ENCODE results near the gene CCDC158. TPM values are rescaled to one million over a fixed set of nuclear protein-coding genes. Genes with fewer than 3 reads are reported as not detected.
"Not testable (repeated sequence)": the region's sequence is repeated elsewhere in the genome, so short reads cannot be mapped to it uniquely, and the experiment has no call there.

Gene CCDC158
- polyA plus RNA-seq, 3 donors, result not detected

- intact Hi-C loops (cut with micrococcal nuclease), result no loop called here
- Histone ChIP-seq H3K4me2 (replicated peaks; ENCODE audit: extremely low read depth, low read length, poor library complexity, severe bottlenecking) (no peak overlapping the region), H3K27ac (ENCODE audit: low read depth in 1 of 2, low read length in 2 of 2) (no peak overlapping the region), H3K27me3 (ENCODE audit: control insufficient read depth in 2 of 2, insufficient read depth in 2 of 2, low read length in 2 of 2) (no peaks in the 10 kb centered on the region), H3K9ac (ENCODE audit: insufficient read depth, low read length, poor library complexity, severe bottlenecking) (no peak overlapping the region), H2AFZ (ENCODE audit: insufficient read depth, low read depth, low read length, poor library complexity, severe bottlenecking) (no peak overlapping the region), H4K20me1 (ENCODE audit: insufficient read depth, low read length) (no peaks in the 10 kb centered on the region), H3K36me3 (replicated peaks in 1 of 2; ENCODE audit: control insufficient read depth in 1 of 2, insufficient read depth in 2 of 2, low read length in 2 of 2) (no peaks in the 10 kb centered on the region), H3K79me2 (ENCODE audit: insufficient read depth, low read length) (no peaks in the 10 kb centered on the region), H3K9me3 (replicated peaks in 1 of 2; ENCODE audit: control insufficient read depth in 1 of 2, insufficient read depth in 1 of 2, low read length in 2 of 2) (peaks cover 0 to under 1% of the 10 kb centered on the region in 2 donors), H3K4me1 (ENCODE audit: control insufficient read depth in 1 of 2, insufficient read depth in 2 of 2, low read length in 2 of 2) (no peaks in the 10 kb centered on the region), H3K4me3 (replicated peaks in 1 of 3; ENCODE audit: low read depth in 2 of 3, low read length in 3 of 3) (no peak overlapping the region)
- TF ChIP-seq, protein P1, sequence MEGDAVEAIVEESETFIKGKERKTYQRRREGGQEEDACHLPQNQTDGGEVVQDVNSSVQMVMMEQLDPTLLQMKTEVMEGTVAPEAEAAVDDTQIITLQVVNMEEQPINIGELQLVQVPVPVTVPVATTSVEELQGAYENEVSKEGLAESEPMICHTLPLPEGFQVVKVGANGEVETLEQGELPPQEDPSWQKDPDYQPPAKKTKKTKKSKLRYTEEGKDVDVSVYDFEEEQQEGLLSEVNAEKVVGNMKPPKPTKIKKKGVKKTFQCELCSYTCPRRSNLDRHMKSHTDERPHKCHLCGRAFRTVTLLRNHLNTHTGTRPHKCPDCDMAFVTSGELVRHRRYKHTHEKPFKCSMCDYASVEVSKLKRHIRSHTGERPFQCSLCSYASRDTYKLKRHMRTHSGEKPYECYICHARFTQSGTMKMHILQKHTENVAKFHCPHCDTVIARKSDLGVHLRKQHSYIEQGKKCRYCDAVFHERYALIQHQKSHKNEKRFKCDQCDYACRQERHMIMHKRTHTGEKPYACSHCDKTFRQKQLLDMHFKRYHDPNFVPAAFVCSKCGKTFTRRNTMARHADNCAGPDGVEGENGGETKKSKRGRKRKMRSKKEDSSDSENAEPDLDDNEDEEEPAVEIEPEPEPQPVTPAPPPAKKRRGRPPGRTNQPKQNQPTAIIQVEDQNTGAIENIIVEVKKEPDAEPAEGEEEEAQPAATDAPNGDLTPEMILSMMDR (IDR thresholded peaks at IDR 0.05), result no peak
- no peaks in the 10 kb centered on the region for H3K27me3 Mint-ChIP-seq (ENCODE audit: low read depth in 3 of 3)
- H3K4me1 Mint-ChIP-seq, result no peaks in the 10 kb centered on the region
- DNase-seq, result no peak
- H3K4me3 Mint-ChIP-seq, result no peak overlapping the region
- no peaks in the 10 kb centered on the region for H3K36me3 Mint-ChIP-seq
- H3K9me3 Mint-ChIP-seq, result peaks cover 5 to 12% (median 6%) of the 10 kb centered on the region in 7 donors
- no CpG with 5 or more reads among the region's 2 CpGs for WGBS (ENCODE audit: insufficient coverage)
- no peak overlapping the region for H3K27ac Mint-ChIP-seq
Measured at GRCh38 chr4:76458297-76458696, 37.4 kb upstream of the CCDC158 start.

DNA sequence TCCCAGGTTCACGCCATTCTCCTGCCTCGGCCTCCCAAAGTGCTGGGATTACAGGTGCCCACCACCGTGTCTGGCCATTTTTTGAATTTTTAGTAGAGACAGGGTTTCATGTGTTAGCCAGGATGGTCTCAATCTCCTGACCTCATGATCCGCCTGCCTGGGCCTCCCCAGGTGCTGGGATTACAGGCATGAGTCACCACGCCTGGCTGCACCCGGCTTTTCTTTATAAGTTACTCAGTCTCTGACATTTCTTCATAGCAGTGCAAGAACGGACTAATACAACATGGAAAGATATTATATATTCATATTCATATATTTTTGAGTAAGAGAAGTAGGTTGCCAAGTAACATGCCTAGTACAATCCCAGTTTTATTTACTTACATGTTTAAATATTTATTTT lies 36.9 kb upstream of the CCDC158 start:
- no peaks in the 10 kb centered on the region for H3K36me3 Mint-ChIP-seq
- H3K4me3 ChIP-seq (replicated peaks in 1 of 3; ENCODE audit: low read depth in 2 of 3, low read length in 3 of 3), result no peak overlapping the region
- TF ChIP-seq, protein P1 (IDR thresholded peaks at IDR 0.05), result no peak
- no peak for DNase-seq
- no peaks in the 10 kb centered on the region for H3K4me1 Mint-ChIP-seq
- no peaks in the 10 kb centered on the region for H3K27me3 Mint-ChIP-seq (ENCODE audit: low read depth in 3 of 3)
- intact Hi-C loops (cut with micrococcal nuclease), result no loop called here
- H3K4me2 ChIP-seq (replicated peaks; ENCODE audit: extremely low read depth, low read length, poor library complexity, severe bottlenecking), result no peak overlapping the region
- 97% methylated on average over 3 of the region's 7 CpGs for WGBS (ENCODE audit: insufficient coverage)
- no peaks in the 10 kb centered on the region for H3K9me3 ChIP-seq (replicated peaks in 1 of 2; ENCODE audit: control insufficient read depth in 1 of 2, insufficient read depth in 1 of 2, low read length in 2 of 2)
- H3K79me2 ChIP-seq (ENCODE audit: insufficient read depth, low read length), result no peaks in the 10 kb centered on the region
- H2AFZ ChIP-seq (ENCODE audit: insufficient read depth, low read depth, low read length, poor library complexity, severe bottlenecking), result no peak overlapping the region
- no peak overlapping the region for H3K4me3 Mint-ChIP-seq
- H3K27ac Mint-ChIP-seq, result peak overlapping the region in 1 of 7 donors; percentile 41
- no peak overlapping the region for H3K9ac ChIP-seq (ENCODE audit: insufficient read depth, low read length, poor library complexity, severe bottlenecking)
- peaks cover under 1 to 7% (median 3%) of the 10 kb centered on the region in 7 donors for H3K9me3 Mint-ChIP-seq
- H3K27me3 ChIP-seq (ENCODE audit: control insufficient read depth in 2 of 2, insufficient read depth in 2 of 2, low read length in 2 of 2), result no peaks in the 10 kb centered on the region
- H4K20me1 ChIP-seq (ENCODE audit: insufficient read depth, low read length), result no peaks in the 10 kb centered on the region
- no peaks in the 10 kb centered on the region for H3K36me3 ChIP-seq (replicated peaks in 1 of 2; ENCODE audit: control insufficient read depth in 1 of 2, insufficient read depth in 2 of 2, low read length in 2 of 2)
- H3K4me1 ChIP-seq (ENCODE audit: control insufficient read depth in 1 of 2, insufficient read depth in 2 of 2, low read length in 2 of 2), result no peaks in the 10 kb centered on the region
- H3K27ac ChIP-seq (ENCODE audit: low read depth in 1 of 2, low read length in 2 of 2), result no peak overlapping the region

DNA sequence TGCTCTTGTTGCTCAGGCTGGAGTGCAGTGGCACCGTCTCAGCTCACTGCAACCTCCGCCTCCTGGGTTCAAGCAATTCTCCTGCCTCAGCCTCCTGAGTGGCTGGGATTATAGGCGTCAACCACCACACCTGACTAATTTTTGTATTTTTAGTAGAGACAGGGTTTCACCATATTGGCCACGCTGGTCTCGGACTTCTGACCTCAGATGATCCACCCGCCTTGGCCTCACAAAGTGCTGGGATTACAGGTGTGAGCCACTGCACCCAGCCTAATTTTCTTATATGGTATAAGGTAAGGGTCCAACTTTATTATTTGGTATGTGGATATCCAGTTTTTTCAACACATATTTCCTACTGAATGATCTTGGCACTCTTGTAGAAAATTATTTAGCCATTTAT lies 33.1 kb upstream of the CCDC158 start:
- H2AFZ ChIP-seq (ENCODE audit: insufficient read depth, low read depth, low read length, poor library complexity, severe bottlenecking); H3K4me3 ChIP-seq (replicated peaks in 1 of 3; ENCODE audit: low read depth in 2 of 3, low read length in 3 of 3); H3K9ac ChIP-seq (ENCODE audit: insufficient read depth, low read length, poor library complexity, severe bottlenecking); H3K79me2 ChIP-seq (ENCODE audit: insufficient read depth, low read length); H3K4me2 ChIP-seq (replicated peaks; ENCODE audit: extremely low read depth, low read length, poor library complexity, severe bottlenecking); H3K9me3 Mint-ChIP-seq; H3K9me3 ChIP-seq (replicated peaks in 1 of 2; ENCODE audit: control insufficient read depth in 1 of 2, insufficient read depth in 1 of 2, low read length in 2 of 2); H3K27ac ChIP-seq (ENCODE audit: low read depth in 1 of 2, low read length in 2 of 2); H4K20me1 ChIP-seq (ENCODE audit: insufficient read depth, low read length); H3K27me3 ChIP-seq (ENCODE audit: control insufficient read depth in 2 of 2, insufficient read depth in 2 of 2, low read length in 2 of 2); H3K4me3 Mint-ChIP-seq; H3K36me3 ChIP-seq (replicated peaks in 1 of 2; ENCODE audit: control insufficient read depth in 1 of 2, insufficient read depth in 2 of 2, low read length in 2 of 2); intact Hi-C loops (cut with micrococcal nuclease); H3K4me1 Mint-ChIP-seq; H3K36me3 Mint-ChIP-seq; H3K27me3 Mint-ChIP-seq (ENCODE audit: low read depth in 3 of 3); H3K27ac Mint-ChIP-seq; DNase-seq; H3K4me1 ChIP-seq (ENCODE audit: control insufficient read depth in 1 of 2, insufficient read depth in 2 of 2, low read length in 2 of 2): not testable (repeated sequence)
- WGBS (ENCODE audit: insufficient coverage), result 100% methylated on average over 3 of the region's 6 CpGs
